ENCODE data around the gene MCOLN3. TPM values are rescaled to one million over a fixed set of nuclear protein-coding genes. Genes with fewer than 3 reads are reported as not detected.
"Not testable (repeated sequence)": the region's sequence is repeated elsewhere in the genome, so short reads cannot be mapped to it uniquely, and the experiment has no call there.

The MCOLN3 gene
- total RNA-seq, 1 donor from 2014 or later = 0.05 TPM

DNA sequence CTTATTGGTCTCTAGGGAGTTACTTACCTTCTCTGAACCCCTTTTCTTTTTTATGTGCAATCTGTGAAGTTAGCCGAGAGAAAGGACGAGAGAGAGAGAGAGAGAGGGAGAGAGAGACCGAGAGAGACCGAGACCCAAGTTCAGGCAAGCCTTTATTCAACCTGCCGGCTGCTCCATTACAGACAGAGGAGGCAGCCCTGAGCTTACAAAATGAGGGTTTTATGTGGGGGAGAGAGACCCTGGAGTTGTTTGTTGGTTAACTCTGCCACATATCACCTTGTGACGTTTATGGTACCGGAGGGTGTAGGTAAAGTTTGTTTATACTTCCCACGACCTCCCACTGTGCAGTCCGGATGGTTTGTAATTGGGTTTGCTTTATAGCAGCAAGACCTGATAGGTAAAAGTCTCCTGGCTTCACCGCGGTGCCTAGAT is 1.5 kb upstream of the MCOLN3 start:
- DNase-seq (ENCODE audit: low spot score) = no peak

DNA sequence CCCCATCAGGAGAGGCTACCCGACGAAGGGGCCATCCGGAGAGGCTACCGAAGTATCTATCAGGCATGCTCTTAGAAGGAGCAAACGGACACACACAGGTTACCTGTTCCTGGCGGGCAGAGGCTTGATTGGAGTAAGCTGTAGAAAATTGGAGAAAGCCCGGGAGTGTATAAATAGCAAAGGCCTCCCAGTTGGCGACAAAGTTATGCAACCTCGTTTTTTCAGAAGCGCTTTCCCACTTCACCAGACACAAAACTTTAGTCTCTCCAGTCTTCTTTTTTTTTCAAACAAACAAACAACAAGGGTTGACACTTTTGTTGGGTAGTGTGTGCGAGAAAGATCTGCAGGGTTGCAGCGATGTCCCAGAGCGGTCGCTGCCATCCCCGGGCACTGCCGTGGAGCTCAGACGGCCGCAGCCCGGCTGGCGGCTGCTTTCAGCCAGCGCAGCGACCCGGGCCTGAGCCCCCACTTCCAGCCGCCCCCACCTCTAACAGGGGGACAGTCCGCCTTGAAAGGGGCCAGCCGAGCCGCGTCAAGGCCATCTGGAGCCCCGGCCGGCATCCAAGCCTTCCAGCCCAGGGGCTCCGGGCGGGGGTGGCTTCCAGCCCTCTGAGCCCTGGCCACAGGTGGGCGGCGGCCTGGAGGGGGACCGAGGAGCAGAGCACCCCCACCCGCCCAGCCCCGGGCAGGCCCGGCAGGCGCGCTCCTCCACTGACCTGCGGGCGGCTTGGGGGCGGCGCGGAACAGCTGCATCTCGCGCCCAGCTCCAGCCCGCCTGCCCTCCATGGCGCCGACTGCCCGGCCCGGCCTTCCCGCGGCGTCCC is 616 bp downstream of the MCOLN3 start:
- DNase-seq (ENCODE audit: low spot score) = no peak
- ATAC-seq = peak; percentile 67

More for the DNA sequence above, 1.5 kb upstream of the MCOLN3 start:
- no peak for ATAC-seq

GRCh38 chr1:85047144-85047471 is 1.2 kb downstream of the MCOLN3 start:
- ATAC-seq (no peak), DNase-seq (ENCODE audit: low spot score) (no peak)

DNA sequence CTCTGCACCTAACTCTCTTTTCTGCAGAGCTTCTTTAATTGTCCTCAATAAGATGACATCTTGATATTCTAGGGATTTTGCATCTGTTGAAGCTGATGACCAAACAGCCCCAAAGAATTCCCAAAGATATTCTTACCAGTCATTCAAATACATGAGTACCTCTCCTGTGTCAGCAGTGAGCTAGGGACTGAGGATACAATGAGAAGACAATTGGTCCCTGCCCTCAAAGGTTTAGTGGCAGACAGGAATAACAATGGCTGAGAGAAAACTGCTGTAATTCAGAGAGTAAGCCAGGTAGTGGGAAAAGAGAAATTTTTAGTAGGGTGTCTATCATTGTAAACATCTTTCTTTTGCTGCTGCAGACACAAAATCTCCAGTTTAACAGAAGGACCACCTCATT is 5.9 kb downstream of the MCOLN3 start:
- DNase-seq (ENCODE audit: low spot score) (no peak), ATAC-seq (no peak)

DNA sequence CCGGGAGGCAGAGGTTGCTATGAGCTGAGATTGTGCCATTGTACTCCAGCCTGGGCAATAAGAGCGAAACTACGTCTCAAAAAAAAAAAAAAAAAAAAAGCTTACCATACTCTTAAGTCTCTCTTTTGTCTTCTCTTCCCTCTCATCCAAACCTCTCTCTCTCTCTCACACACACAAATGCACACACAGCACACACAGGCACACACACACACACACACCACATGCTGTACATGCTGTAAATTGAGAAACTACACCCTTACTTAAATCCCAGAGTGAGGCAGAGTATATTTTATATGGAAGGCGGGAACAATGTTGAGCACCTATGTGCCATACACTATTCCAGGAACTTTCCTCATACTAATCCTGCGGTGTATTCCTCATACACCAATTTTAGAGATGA is 6.5 kb downstream of the MCOLN3 start:
- DNase-seq (ENCODE audit: low spot score) = no peak
- no peak for ATAC-seq

DNA sequence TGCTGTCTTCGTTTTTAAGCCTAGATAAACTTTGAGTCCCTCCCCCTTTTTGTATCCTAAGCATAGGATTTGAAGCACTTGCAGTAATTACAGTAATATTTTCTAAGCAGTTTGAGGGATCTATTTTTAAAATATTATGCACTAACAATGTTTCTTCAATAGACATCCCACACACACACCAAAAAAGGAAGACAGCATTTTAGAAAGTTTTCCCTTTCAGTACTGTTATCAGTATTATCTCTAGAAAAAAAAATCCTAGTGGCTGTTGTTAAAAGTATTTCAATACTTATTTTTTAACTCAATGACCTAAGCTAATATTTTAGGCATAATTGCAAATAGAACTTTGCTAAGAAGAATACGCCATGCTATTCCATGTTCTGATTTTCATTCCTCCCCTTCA is 15.1 kb downstream of the MCOLN3 start:
- no peak for ATAC-seq
- DNase-seq (ENCODE audit: low spot score) = no peak

- ATAC-seq = no peak
- DNase-seq (ENCODE audit: low spot score) = no peak
Observed at GRCh38 chr1:85030536-85030935, 17.8 kb downstream of the MCOLN3 start.

GRCh38 chr1:85028151-85028550 is 20.1 kb downstream of the MCOLN3 start:
- no peak for DNase-seq (ENCODE audit: low spot score)
- no peak for ATAC-seq

GRCh38 chr1:85027242-85027983 is 20.9 kb downstream of the MCOLN3 start:
- DNase-seq (ENCODE audit: low spot score) (no peak), ATAC-seq (peak; percentile 89)

GRCh38 chr1:85025940-85026339 is 22.4 kb downstream of the MCOLN3 start:
- no peak for ATAC-seq
- DNase-seq (ENCODE audit: low spot score) = no peak

- DNase-seq (ENCODE audit: low spot score) (no peak), ATAC-seq (no peak)
Observed at GRCh38 chr1:85024736-85025135, 23.6 kb downstream of the MCOLN3 start.

DNA sequence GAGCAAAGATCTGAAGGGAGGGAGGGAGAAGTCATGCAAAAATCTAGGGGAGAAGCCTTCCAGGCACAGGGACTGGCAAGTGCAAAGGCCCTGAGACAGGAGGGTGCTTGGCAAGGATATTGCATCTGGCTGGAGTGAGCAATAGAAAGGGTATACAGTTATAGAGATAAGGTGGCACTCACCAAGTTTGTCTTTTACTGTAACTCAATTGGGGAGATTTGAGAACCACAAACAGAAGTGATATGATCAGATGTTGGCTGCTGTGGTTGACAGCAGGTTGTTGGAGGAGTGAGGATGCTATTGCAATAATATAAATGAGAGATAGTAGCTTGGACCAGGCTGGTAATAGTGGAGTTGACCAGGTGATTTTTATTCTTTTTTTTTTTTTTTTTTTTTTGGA is 25.6 kb downstream of the MCOLN3 start:
- ATAC-seq (no peak), DNase-seq (ENCODE audit: low spot score) (no peak)

- ATAC-seq (no peak), DNase-seq (ENCODE audit: low spot score) (no peak)
Observed at GRCh38 chr1:85019994-85020393, 28.3 kb downstream of the MCOLN3 start.

DNA sequence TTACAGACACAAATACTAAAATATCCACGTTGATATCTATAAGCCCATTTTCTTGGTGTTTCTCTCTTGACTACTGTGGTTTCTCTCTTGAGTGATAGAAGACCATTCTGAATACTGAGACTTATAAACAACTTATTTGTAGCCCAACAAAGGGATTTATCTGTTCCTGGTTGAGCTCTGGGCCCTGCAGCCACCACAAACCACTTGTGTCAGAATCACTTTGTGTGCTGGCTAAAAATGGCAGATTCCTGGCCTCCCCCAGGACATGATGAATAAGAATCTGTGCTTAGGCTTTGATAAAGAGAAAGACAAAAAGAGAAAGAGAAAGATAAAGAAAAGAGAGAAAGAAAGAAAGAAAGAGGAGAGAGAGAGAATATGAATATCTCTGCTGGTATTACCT is 32.5 kb downstream of the MCOLN3 start:
- ATAC-seq (no peak), DNase-seq (ENCODE audit: low spot score) (no peak)

DNA sequence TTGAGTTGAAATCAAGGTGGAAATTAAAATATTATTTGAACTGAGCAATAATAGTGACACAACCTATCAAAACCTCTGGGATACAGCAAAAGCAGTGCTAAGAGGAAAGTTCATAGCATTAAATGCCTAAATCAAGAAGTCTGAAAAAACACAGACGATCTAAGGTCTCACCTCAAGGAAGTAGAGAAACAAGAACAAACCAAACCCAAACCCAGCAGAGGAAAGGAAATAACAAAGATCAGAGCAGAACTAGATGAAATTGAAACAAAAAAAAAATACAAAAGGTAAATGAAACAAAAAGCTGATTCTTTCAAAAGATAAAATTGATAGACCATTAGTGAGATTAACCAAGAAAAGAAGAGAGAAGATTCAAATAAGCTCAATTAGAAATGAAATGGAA is 42.7 kb downstream of the MCOLN3 start:
- ATAC-seq; DNase-seq (ENCODE audit: low spot score): not testable (repeated sequence)

DNA sequence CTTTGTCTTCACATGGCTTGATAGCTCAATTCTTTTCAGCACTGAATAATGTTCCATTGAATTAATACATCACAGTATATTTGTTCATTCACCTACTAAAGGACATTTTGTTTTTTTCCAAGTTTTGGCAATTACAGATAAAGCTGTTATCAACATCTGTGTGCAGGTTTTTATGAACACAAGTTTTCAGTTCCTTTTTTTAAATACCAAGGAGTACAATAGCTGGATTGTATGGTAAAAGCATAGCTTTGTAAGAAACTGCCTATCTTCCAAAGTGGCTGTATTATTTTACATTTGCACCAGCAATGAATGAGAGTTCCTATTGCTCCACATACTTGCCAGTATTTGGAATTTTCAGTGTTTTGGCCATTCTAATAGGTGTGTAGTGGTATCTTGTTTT is 46.6 kb downstream of the MCOLN3 start:
- no peak for ATAC-seq
- no peak for DNase-seq (ENCODE audit: low spot score)

GRCh38 chr1:84998642-84999280 is 49.5 kb downstream of the MCOLN3 start:
- ATAC-seq (no peak), DNase-seq (ENCODE audit: low spot score) (no peak)

DNA sequence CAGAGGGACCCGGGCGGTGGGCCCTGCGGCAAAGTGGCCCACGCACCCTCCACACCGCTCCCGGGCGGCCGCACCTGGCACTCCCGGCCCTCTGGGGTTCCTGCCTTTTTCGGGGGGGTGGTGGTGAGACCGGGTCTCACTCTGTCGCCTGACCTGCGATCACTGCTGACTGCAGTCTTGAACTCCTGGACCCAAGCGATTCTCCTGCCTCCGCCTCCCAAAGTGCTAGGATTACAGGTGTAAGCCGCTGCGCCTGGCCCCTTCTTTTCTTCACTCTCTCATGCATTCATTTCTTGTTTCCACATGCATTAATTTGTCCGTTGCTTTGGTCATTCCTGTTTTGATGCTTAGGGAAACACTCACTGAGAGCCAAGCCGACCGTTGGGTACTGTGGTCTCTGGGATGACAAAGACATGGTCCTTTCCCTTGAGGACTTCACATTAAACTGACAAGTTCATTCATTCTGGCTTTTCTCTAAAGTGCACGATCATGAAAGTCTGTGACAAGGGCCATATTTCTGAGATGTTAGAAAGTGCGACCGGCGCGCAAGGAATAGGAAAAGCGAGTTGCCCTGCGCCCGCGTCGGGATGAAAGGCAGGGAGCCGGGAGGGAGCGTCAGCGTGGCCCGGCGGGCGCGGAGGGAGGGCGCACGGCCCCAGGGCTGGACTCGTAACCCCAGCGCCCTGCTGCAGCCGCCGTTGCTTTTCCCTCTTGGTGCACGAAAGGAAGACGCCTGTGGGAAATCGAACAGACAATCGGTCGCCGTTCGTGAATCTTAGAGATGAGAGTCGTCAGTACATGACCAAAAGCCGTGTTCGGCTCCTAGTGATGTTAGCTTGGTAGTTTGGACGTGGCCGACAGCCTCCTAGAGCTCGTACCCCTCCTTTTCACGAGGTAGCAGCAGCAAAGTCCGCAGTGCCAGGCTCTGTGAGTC is 50.4 kb downstream of the MCOLN3 start:
- ATAC-seq = peak; percentile 28
- DNase-seq (ENCODE audit: low spot score) = no peak

DNA sequence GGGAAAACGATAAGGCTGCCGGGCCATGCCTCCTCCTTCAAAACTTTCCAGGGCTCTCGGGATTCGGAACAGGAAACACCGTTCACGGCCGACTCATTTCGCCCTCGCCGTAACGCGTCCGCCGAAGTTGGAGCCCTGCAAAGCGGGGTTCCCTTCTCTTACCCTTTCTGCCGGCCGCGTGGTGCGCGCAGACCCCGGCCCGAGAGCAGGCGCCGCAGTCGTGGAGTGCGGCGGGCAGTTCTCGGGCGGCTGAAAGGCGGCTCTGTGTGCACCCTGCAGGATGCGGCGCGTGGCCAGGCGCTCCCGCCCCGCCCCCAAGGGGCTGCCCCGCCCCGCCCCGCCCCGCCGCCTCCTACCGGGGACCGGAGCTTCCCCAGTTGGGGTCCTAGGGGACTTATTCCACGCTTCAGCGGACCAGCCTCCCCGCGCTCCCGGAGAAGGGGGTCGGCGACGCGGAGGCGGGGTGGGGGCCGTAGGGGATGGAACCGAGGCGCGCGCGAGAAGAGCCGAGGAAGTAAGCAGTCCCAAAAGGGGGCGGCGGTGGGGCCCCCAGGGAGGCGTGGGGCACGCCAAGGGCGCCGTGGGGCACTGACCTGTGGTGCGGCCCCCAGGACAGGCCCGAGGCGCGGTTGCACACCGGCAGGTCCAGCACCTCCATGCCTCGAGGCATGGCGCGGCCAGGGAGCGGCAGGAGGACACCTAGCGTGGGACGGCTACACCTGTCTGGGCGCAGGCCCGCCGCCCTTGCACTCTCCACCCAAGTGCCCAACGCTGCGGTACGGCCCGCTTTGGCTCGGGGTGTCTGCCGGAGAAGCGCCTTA is 51.2 kb downstream of the MCOLN3 start, which contains the start of gene MCOLN2:
TSS of gene MCOLN2 (minus strand) at position 268 of the 821 bp plus-strand sequence. CDS start at position 27, 241 bp downstream.
- ATAC-seq = peak; percentile 97
- peak; percentile 56 for DNase-seq (ENCODE audit: low spot score)

Data from left lobe of liver (tissue), 2 donors.